CD1c-positive myeloid dendritic cell (primary cell): Measurements from ENCODE around the gene TERC.
A peak's percentile ranks its signal among the peaks of the same experiment; 100 is the strongest.
"Not testable (repeated sequence)": the region's sequence is repeated elsewhere in the genome, so short reads cannot be mapped to it uniquely, and the experiment has no call there.

Experiments
- DNase-seq: peaks from one replicate; pipeline ENCODE4 v3.0.0-alpha.2; 2016; ENCODE audit errors: extremely low spot score

The TERC gene

DNA sequence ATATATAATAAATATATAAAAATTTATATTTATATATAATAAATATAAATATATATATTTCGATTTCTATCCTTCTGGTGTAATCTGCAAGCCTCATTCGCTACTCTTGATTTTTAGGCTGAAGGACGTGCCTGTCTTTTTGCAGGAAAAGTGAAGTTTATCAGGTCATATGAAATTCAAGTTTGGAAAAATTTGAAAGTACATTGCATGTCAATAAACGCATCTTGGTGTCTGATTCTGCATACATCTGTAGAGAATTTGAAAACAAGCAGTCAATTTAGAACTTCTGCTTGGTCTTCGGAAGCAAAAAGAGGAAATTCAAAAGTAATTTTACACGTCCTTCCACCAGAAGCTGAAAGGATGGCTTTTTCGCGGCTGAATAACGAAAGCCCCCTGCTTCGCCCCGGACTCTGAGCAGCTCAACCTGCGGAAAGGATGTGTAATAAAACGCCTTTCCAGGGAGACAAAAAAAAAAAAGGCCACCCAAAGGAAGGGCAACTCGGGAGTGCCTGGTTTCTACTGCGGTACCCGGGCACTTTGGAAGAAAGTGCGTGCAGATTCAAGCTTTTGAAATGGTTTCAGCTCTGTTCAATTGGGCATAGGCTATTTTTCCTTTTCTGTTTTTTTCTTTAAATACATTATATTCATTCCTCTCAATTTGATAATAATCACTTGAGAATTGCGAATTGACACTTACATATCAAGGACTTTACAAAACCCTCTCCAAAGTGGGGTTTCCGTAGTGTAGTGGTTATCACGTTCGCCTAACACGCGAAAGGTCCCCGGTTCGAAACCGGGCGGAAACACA is 6.8 kb upstream of the TERC start:
- DNase-seq = peak; percentile 90

- peak; percentile 73 for DNase-seq
Observed at GRCh38 chr3:169769287-169770181, 4.7 kb upstream of the TERC start, which contains the start of gene ACTRT3. Gene ACTRT3 (minus strand): TSS chr3:169769561. CDS start chr3:169769520, 41 bp downstream.

DNA sequence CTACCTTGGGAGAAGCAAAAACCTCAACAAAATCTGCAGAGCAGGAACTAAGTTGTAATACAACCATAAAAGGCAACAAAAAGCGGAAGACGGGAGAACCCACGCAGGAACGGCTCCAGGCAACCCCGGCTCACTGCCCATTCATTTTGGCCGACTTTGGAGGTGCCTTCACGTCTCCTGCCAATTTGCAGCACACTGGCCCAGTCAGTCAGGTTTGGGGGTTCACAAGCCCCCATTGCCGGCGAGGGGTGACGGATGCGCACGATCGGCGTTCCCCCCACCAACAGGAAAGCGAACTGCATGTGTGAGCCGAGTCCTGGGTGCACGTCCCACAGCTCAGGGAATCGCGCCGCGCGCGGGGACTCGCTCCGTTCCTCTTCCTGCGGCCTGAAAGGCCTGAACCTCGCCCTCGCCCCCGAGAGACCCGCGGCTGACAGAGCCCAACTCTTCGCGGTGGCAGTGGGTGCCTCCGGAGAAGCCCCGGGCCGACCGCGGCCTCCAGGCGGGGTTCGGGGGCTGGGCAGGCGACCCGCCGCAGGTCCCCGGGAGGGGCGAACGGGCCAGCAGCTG is 463 bp downstream of the TERC start:
- peak; percentile 88 for DNase-seq

DNA sequence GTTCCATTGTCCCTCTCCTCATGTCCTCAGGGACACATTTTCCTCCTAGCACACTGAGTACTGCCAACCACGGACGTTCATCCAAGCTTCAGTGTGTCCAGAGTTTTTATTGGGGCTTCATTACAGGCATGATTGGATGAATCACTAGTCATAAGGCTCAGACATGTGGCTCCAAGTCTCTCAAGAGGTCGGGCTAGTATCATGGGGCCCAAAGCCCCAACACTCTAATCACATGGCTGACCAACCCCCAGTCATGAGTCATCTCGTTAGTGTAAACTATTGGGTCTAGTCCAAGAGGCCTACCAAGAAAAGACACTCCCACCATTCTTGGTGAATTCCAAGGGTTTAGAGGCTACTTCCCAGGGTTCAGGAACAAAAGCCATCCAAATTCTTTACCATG is 4.4 kb downstream of the TERC start:
- DNase-seq = no peak

DNA sequence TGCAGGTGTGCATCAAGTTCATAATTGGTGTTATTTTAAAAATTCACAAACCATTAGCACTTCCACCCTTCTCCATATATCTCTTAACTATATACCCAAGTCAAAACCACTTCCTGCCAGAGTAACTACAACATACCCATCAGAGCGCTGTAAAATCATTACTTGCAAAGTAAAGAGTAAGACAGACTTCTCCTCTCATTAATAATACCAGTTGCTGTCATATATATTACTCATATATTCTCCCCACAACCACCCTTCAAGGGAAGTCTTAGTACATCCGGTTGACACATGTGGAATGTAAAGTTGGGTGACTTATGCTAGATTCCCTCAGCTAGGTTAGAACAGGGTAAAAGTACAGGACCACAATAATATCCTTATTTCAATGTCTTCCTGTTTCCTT is 5.6 kb downstream of the TERC start:
- DNase-seq = no peak

- no peak for DNase-seq
Observed at GRCh38 chr3:169758359-169758994, 6.4 kb downstream of the TERC start.

- no peak for DNase-seq
Observed at GRCh38 chr3:169755488-169755887, 9.4 kb downstream of the TERC start.

- DNase-seq = no peak
Observed at GRCh38 chr3:169754711-169755110, 10.1 kb downstream of the TERC start.

DNA sequence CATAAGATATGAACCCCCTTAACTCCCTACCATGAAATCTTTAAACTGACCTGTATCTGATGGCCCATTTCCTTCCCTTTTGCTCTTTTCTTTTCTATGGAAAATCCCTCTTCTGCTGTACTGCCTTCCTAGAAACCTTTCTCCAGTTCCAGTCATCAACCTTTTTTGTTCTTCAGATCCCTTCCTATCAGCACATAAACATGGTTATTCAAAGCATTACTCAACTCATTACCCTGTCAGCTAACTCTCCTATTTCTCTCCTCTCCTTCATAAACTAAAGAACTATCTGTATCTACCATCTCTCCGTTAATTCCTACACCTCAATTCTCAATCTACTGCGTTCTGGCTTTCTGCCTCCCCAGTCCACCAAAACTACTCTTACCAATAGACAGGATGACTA is 13.0 kb downstream of the TERC start:
- DNase-seq = no peak

DNA sequence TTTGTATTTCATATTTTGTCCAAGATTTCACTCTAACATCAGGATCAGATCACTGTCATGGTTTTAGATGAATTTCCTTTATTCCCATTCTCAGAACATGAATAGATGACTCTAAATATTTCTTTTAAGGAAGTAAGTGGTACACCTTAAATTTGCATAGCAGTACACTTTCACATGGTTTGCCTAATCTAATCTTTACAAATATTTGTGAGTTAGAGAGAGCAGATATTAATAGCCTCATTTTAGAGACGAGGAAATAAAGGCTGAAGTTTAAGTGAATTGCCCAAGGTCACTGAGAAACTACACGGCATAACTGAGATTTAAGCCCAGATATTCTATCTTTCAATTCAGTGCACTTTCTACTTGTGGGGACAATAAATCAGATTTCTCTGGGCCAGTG is 14.2 kb downstream of the TERC start:
- no peak for DNase-seq

DNA sequence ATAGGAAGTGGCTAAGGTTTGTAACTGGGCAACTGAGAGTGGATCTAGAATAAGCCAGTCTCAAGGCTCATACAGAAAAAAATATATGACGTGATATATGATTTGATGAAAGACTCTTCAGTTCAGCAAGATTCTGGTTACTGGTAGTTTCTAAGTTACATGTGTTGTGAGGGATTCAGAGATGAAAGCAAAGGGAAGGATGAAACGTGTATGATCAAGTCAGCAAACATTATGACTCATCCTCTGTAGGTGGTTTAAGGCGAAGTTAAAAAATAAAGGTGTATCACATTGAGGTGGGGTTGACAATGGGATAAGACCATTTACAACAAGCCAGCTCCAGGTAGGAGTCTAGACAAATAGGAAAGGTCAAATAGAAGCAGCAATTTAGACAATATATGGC is 16.2 kb downstream of the TERC start:
- no peak for DNase-seq

DNA sequence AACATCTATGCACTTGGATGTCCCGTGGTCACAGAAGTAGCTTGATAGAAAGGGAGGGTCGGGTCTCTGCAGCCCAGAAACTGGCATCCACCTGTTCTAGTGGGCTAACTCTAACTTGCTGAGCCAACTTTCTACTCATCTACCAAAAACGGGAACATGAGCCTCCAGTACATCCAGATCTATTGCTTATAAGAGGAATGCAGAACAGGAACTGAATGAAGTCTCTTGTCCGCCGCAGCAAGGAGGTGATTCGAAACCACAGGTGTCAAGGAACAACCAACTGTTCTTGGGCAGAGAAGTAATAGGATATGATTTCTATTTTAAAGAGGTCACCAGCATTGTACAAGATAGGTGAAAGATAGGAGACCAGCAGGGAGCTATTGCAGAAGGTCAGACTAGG is 17.9 kb downstream of the TERC start:
- no peak for DNase-seq

GRCh38 chr3:169744366-169745054 is 20.4 kb downstream of the TERC start:
- DNase-seq = no peak

DNA sequence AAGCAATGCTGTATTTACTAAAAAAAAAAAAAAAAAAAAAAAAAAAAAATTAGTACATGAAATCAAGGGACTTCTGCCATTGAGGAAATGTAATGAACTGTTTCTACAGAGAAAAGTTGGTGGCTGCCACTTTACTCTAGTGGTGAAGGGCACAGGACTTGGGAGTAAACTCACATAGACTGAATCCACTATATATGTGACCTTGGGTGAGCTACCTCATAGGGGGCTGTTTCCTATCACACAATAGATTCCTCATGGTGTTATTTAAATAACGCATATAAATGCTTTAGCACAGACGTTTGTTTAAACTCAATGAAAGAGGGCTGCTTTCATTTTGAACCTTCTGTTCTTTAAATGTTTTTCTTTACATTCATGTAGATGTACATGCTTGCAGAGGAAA is 25.8 kb downstream of the TERC start:
- no peak for DNase-seq

- DNase-seq = not testable (repeated sequence)
Observed at GRCh38 chr3:169731857-169732256, 33.0 kb downstream of the TERC start.

DNA sequence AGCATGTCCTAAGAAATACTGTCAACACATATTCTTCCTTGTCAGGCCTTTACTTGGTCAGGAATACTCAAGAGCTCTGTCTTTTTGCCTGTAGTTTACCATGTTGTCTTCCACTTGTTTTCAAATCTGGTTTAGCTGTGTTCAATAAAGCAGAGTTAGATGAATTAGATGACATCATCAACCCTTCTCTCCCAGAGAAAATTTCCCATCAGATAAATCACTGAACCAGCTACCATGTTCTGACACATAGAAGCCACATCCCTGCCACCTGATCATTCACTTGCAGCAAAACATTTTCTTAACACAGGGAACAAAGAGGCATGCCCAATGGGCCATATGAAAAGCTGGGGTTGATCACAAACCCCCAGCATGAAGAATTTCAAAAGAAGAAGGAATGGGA is 42.1 kb downstream of the TERC start:
- no peak for DNase-seq

DNA sequence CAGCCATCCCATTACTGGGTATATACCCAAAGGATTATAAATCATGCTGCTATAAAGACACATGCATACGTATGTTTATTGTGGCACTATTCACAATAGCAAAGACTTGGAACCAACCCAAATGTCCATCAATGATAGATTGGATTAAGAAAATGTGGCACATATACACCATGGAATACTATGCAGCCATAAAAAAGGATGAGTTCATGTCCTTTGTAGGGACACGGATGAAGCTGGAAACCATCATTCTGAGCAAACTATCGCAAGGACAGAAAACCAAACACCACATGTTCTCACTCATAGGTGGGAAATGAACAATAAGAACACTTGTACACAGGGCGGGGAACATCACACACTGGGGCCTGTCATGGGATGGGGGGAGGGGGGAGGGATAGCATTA is 46.4 kb downstream of the TERC start:
- DNase-seq = not testable (repeated sequence)
